ENCODE results near the gene TRIO.

TRIO gene

GRCh38 chr5:14557791-14558415 is 414.8 kb downstream of the TRIO start:
- DNase-seq (ENCODE audit: low spot score): no peak
